ENCODE results near the gene MATCAP1. TPM values are rescaled to one million over a fixed set of nuclear protein-coding genes. Genes with fewer than 3 reads are reported as not detected.

MATCAP1 gene
- total RNA-seq, 1 experiment from 2014 or later = 40.8 TPM

GRCh38 chr16:67144943-67145342 is 38.8 kb downstream of the MATCAP1 start:
- Mint-ChIP-seq H3K27me3 (ENCODE audit: low read depth) (peaks cover 7% of the 10 kb centered on the region), H3K36me3 (peaks cover 37% of the 10 kb centered on the region), H3K9me3 (no peaks in the 10 kb centered on the region), H3K4me3 (no peak overlapping the region), H3K27ac (no peak overlapping the region), H3K4me1 (no peaks in the 10 kb centered on the region)
- DNase-seq (ENCODE audit: low spot score) = no peak
- ChIA-PET CTCF (interaction anchor here (1.5 to 3.6 kb wide), 2 partner anchors 10 to 127 kb away, joined by 4 to 10 read pairs; no protein-coding TSS in a partner anchor), POLR2A (interaction anchor here (0.6 kb wide), 1 partner anchor 322 kb away, joined by 3 read pairs; no protein-coding TSS in a partner anchor)
- no peak for TF ChIP-seq SOX15 (CRISPR knock-in tag; IDR thresholded peaks at IDR 0.05)
- TF ChIP-seq, protein P1, sequence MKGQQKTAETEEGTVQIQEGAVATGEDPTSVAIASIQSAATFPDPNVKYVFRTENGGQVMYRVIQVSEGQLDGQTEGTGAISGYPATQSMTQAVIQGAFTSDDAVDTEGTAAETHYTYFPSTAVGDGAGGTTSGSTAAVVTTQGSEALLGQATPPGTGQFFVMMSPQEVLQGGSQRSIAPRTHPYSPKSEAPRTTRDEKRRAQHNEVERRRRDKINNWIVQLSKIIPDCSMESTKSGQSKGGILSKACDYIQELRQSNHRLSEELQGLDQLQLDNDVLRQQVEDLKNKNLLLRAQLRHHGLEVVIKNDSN (CRISPR knock-in tag; IDR thresholded peaks at IDR 0.05) = no peak
- TF ChIP-seq TEAD4 (CRISPR knock-in tag; IDR thresholded peaks at IDR 0.05) = no peak
- no peak for TF ChIP-seq CREM (CRISPR knock-in tag; IDR thresholded peaks at IDR 0.05)
- TF ChIP-seq, protein P2, sequence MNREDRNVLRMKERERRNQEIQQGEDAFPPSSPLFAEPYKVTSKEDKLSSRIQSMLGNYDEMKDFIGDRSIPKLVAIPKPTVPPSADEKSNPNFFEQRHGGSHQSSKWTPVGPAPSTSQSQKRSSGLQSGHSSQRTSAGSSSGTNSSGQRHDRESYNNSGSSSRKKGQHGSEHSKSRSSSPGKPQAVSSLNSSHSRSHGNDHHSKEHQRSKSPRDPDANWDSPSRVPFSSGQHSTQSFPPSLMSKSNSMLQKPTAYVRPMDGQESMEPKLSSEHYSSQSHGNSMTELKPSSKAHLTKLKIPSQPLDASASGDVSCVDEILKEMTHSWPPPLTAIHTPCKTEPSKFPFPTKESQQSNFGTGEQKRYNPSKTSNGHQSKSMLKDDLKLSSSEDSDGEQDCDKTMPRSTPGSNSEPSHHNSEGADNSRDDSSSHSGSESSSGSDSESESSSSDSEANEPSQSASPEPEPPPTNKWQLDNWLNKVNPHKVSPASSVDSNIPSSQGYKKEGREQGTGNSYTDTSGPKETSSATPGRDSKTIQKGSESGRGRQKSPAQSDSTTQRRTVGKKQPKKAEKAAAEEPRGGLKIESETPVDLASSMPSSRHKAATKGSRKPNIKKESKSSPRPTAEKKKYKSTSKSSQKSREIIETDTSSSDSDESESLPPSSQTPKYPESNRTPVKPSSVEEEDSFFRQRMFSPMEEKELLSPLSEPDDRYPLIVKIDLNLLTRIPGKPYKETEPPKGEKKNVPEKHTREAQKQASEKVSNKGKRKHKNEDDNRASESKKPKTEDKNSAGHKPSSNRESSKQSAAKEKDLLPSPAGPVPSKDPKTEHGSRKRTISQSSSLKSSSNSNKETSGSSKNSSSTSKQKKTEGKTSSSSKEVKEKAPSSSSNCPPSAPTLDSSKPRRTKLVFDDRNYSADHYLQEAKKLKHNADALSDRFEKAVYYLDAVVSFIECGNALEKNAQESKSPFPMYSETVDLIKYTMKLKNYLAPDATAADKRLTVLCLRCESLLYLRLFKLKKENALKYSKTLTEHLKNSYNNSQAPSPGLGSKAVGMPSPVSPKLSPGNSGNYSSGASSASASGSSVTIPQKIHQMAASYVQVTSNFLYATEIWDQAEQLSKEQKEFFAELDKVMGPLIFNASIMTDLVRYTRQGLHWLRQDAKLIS (CRISPR knock-in tag; IDR thresholded peaks at IDR 0.05; ENCODE audit: borderline replicate concordance) = no peak
- no peak for TF ChIP-seq ZMAT4 (CRISPR knock-in tag; IDR thresholded peaks at IDR 0.05)
- no peak for TF ChIP-seq ZNF121 (CRISPR knock-in tag; IDR thresholded peaks at IDR 0.05)
- TF ChIP-seq KAT7 (CRISPR knock-in tag; IDR thresholded peaks at IDR 0.05; ENCODE audit: borderline replicate concordance) = no peak
- TF ChIP-seq ZNF232 (CRISPR knock-in tag; IDR thresholded peaks at IDR 0.05) = no peak
- no peak for TF ChIP-seq NR2C2 (CRISPR knock-in tag; IDR thresholded peaks at IDR 0.05)
- TF ChIP-seq SP1 (CRISPR knock-in tag; conservative IDR thresholded peaks at IDR 0.05) = no peak
- ATAC-seq = no peak

GRCh38 chr16:67142342-67142741 is 41.4 kb downstream of the MATCAP1 start:
- ATAC-seq (no peak), DNase-seq (ENCODE audit: low spot score) (no peak)
- H3K4me1 Mint-ChIP-seq = no peaks in the 10 kb centered on the region
- no peaks in the 10 kb centered on the region for H3K9me3 Mint-ChIP-seq
- CTCF ChIA-PET = interaction anchor here (0.7 to 1.8 kb wide), 4 partner anchors 13 to 181 kb away, joined by 3 to 5 read pairs (median 4); partner anchors contain the start of genes CES3 and NOL3
- H3K4me3 Mint-ChIP-seq = no peak overlapping the region
- H3K36me3 Mint-ChIP-seq = peaks cover 44% of the 10 kb centered on the region
- no peaks in the 10 kb centered on the region for H3K27me3 Mint-ChIP-seq (ENCODE audit: low read depth)
- POLR2A ChIA-PET = no interaction called here
- no peak overlapping the region for H3K27ac Mint-ChIP-seq
- TF ChIP-seq PRDM15 (CRISPR knock-in tag; IDR thresholded peaks at IDR 0.05) (no peak), TEAD1 (CRISPR knock-in tag; IDR thresholded peaks at IDR 0.05) (no peak), FOXP4 (CRISPR knock-in tag; IDR thresholded peaks at IDR 0.05) (no peak), NFATC4 (CRISPR knock-in tag; IDR thresholded peaks at IDR 0.05) (no peak), MYBL2 (CRISPR knock-in tag; IDR thresholded peaks at IDR 0.05) (no peak), NR1H2 (CRISPR knock-in tag; IDR thresholded peaks at IDR 0.05) (no peak), NFYB (CRISPR knock-in tag; conservative IDR thresholded peaks at IDR 0.05; ENCODE audit: low read depth) (no peak), ZNF532 (CRISPR knock-in tag; IDR thresholded peaks at IDR 0.05; ENCODE audit: borderline replicate concordance) (no peak), ZNF219 (CRISPR knock-in tag; IDR thresholded peaks at IDR 0.05; ENCODE audit: borderline replicate concordance) (no peak)
- TF ChIP-seq, protein P1 (CRISPR knock-in tag; IDR thresholded peaks at IDR 0.05) = no peak

All from WTC11 (cell line).